C4-2B (cell line): ENCODE measurements around the gene NOTCH3.

Experiments
- CTCF ChIP-seq: fragments of 450-650 bp; conservative IDR thresholded peaks from 2 replicates; pipeline ENCODE4 v1.5.1; 2017; ENCODE audit warnings: mild to moderate bottlenecking
- ZFX ChIP-seq: fragments of 450-650 bp; IDR thresholded peaks from 2 replicates; pipeline ENCODE4 v1.6.1; 2017

GRCh38 chr19:15178629-15179308 is 22.0 kb downstream of the NOTCH3 start:
- TF ChIP-seq CTCF (no peak), ZFX (no peak)
